NB4 (cell line): ENCODE results near the gene KIAA1549.

Experiments used
- CTCF ChIP-seq: IDR thresholded peaks from one replicate; pipeline ENCODE4 v1.5.1; 2012; ENCODE audit warnings: low read depth, low read length
- MAX ChIP-seq: IDR thresholded peaks from 2 replicates; pipeline ENCODE4 v1.6.1; 2011; ENCODE audit warnings: low read depth, low read length
- POLR2A ChIP-seq: IDR thresholded peaks from 2 replicates; pipeline ENCODE4 v1.6.1; 2011; ENCODE audit warnings: mild to moderate bottlenecking; ENCODE audit not compliant: insufficient read length; ENCODE audit errors: extremely low read depth

GRCh38 chr7:138980563-138981291 lies 462 bp downstream of the KIAA1549 start:
- no peak for TF ChIP-seq CTCF
- TF ChIP-seq POLR2A, result no peak
- no peak for TF ChIP-seq MAX
